ENCODE data around the gene ARHGAP10.

The ARHGAP10 gene

DNA sequence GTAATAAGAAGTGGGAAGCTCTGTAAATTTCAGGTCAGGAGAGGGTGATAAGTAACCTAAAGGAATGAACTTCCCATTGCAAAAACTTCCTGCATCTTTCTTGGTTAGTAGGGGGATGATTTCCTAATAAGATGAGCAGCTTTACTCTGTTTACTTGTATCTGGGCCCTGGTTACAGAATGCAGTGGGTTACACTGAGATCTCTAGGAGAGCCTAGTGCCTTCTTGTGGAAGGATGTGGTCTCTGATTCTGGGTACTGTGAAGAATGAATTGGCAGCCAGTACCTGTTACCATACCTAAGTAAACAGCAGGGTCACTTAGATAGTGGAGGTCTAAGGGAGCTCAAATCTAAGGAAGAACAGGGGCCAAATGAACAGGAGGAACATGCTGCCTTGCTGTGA is 320.6 kb downstream of the ARHGAP10 start:
- peak; percentile 31 for DNase-seq

- DNase-seq: no peak
Measured at GRCh38 chr4:148053298-148054003, 321.6 kb downstream of the ARHGAP10 start.

DNA sequence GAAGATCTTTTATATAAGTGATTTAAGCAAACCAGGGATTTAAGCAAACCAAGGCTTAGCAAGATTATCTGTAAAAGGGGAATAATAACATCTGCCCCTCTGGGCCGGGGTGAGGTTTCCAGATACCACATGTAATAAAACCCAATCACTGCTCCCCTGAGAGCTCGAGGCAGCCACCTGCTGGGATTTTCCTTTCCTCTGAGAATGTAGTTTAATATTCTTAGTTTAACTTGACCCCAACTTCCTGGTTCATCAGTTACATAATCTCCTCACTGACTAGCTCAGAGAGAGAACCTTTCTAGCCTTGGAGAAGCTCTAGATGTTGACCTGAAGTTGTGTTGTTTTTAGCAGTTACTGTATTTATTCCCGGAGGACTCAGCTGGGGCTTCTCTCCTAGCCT is 322.4 kb downstream of the ARHGAP10 start:
- no peak for DNase-seq

DNA sequence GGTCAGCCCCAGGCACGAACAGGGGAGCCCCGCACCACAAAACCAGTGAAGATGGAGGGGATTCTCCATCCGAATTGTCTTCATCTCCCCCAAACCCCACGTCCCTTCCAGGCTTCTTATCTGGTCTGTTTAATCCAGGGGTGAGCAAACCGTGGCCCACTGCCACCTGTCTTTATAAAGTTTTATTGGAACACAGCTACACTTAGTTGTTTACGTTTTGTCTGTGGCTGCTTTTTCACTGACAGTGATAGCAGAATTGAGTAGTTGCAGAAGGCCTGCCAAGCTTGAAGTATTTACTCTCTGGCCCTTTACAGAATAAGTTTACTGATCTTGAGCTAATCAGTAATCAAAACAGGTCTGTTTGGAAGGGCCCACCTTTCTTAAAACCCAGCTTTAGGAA is 324.0 kb downstream of the ARHGAP10 start:
- DNase-seq: no peak

GRCh38 chr4:148056879-148057278 is 325.0 kb downstream of the ARHGAP10 start:
- DNase-seq: peak; percentile 69

DNA sequence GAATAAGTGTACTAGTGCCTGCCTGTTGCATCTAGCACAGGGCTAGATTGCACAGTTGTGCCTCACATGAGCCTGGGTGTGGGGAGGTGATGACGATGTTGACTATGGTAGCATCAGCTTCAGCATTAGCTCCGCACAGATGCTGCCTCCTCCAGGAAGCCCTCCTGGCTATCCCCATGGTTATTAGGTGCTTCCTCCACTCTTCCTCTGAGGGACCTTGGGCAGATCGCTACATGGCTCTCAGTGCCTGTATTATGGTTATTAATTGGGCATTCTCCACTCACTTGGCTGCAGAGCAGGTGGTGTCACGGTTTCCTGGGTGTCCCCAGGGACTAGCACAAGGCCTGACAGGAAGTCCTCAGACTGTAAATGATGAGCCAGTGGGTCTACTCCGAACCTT is 325.6 kb downstream of the ARHGAP10 start:
- DNase-seq: no peak

DNA sequence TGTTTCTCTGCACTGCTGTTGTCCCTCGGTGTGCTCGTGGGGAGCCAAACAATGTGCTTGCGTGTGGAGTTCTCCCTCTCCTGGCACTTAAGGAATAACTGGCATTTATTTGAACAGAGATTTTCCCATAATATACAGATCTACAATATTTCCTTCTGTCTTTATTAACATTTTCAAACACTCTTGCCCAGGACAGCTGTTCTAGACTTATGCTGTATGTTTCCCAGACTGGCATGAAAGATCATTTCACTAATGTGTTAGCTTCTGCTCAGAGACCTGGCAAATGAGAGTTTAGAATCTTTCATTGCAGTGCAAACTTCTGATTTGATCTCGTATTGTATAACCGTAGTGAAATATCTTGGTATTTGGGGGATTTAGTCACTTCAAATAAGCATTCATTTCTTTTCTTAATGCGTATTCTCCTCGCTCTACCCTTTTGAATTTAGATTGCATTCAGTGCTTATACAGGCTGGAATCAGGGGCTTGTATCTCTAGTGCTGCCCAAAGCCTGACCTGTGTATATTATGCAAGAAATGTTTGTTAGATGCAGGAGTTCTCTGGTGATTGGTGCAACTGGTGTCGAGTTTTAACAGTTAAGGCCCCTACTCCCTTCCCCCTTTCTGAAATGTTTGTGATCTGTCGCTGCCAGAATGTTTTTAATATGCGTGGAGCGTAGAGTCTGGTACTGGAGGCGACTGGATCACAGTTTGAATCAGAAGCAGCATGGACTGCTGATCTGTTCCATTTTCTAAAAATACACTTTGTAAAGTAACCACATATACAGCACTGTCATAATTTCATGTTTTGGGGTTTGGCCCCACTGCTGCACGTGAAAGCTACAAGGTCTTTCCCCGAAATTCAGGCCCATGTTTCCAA is 326.3 kb downstream of the ARHGAP10 start:
- no peak for DNase-seq

- no peak for DNase-seq
Measured at GRCh38 chr4:148059617-148060180, 327.8 kb downstream of the ARHGAP10 start.

- DNase-seq: peak; percentile 31
Measured at GRCh38 chr4:148060264-148061140, 328.6 kb downstream of the ARHGAP10 start.

DNA sequence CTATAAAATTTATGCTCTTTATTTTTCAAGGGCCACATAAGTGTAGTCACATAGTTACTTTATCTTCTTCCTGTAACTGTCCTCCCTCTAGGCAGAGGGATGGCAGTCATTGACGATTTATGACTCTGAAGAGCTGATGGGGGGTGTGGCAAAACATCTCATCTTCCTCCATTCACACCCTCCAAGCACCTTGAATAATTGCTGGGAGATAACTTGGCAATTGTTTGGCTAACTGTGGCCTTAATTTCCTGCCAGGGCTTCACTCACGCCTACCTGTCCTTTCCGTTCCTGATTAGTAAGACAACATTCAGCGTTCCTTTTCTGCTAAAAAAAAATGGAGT is 329.2 kb downstream of the ARHGAP10 start:
- DNase-seq: peak; percentile 13

DNA sequence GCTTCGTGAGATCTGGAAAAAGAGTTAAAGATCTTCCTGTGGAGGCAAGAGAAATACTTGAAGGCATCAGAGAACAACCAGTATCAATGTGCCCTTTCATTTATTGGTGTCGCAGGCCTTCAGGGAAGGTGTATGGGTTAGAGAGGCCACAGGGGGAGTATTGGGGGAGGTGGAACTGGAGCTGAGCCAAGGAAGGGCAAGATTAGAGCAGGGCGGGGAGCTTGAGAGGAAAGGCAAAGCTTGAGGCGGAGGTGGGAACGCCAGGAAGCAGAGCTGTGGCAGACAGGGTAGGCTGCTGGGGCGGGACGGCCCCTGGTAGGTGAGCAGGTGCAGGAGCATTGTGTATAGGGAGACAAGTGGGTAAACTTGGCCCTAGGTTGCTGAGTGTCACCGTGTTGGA is 329.9 kb downstream of the ARHGAP10 start:
- DNase-seq: no peak

DNA sequence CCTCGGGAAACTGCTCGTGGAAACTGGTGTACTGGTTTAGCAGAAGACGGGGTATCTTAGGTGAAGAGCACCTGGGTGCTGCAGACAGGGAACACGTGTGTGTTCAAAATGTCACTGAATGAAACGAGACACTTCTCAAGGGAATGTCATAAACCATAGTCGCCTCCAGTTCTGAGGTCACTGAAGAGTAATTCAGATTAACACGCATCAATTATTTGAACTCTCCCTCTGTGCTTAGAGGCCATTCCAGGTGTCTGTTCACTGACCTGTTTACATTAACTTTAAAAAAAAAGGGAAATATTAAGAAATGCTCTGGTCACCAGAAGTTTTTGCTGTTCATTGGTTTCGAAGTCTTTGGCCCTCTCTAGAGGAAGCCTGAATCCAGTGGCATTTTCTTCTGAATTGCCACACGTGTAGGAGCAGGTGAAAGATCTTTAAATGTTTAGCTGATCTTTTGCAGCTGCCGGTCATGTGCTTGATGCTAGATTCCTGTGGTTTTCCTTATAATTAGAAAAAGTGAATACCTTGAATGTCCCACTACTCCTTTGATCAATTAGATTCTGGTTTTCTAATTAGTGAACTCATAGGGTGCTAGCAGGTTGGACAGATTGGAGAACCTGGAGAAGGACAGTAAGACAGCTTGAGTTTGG is 330.5 kb downstream of the ARHGAP10 start:
- DNase-seq: no peak

DNA sequence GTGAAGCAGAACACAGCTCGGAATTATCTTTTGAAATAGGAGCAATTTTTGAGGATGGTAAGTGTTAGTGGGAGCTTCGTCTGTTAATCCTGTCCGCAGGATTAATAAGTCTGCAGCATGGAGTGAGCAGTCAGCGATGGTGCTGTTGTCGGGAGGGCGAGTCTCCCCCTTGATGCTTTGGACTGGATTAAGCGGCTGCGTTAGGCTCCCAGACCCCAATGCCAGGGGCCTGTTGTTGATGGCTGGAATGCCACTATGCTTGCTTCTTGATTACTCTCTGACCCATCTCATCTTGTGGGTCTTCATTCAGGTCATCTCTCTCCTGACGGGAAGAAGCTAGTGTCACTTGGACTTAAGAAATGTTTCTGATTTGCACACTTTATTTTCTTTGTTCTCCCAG is 332.6 kb downstream of the ARHGAP10 start:
- DNase-seq: no peak

DNA sequence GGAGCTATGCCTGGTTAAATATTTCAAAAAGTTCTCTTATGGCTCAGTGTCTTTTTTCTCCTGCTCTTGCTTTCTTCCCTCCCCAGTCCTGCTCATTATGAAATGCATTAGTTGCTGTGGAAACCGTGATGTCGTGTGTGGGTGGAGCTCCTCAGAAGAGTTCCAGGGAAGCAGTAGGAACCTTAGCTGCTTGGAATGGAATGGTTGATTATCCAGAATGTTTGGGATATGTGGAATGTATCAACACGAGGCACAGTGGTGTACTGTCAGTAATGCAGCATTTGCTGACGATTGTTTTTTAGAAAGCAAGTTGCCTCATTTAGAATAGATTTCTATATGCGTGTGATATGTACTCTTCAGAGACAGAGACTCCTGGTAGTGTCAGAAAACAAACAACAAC is 333.2 kb downstream of the ARHGAP10 start:
- DNase-seq: no peak

- DNase-seq: no peak
Measured at GRCh38 chr4:148067301-148067916, 335.5 kb downstream of the ARHGAP10 start.

GRCh38 chr4:148068065-148068911 is 336.4 kb downstream of the ARHGAP10 start:
- no peak for DNase-seq

GRCh38 chr4:148069086-148069894 is 337.4 kb downstream of the ARHGAP10 start:
- no peak for DNase-seq

DNA sequence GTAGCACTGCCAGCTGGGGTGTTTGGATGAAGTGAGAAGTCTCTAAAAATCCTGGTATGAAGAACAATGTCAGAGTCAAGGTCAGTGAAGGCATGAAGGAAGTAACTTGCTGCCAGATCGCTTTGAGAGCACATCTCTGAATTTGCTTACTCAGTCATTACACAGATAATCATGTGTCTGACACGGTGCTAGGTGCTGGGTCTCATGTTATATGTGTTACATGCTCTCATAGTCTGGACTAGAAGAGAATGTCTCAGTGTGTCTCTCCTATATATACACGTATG is 337.9 kb downstream of the ARHGAP10 start:
- DNase-seq: no peak

- no peak for DNase-seq
Measured at GRCh38 chr4:148071009-148071408, 339.1 kb downstream of the ARHGAP10 start.

- no peak for DNase-seq
Measured at GRCh38 chr4:148072789-148073188, 340.9 kb downstream of the ARHGAP10 start.

Measured in CD4-positive, alpha-beta T cell treated with Interleukin-17A for 4 hours (primary cell).